ENCODE data around the gene SGPP2. TPM values are rescaled to one million over a fixed set of nuclear protein-coding genes. Genes with fewer than 3 reads are reported as not detected.

SGPP2 gene
- total RNA-seq, 1 experiment from 2014 or later: not detected

GRCh38 chr2:222421626-222422025 is 2.7 kb upstream of the SGPP2 start:
- H2AFZ ChIP-seq (ENCODE audit: low read length): no peak overlapping the region
- H3K9me3 ChIP-seq (ENCODE audit: low read length): no peaks in the 10 kb centered on the region
- no peak for DNase-seq
- H3K4me2 ChIP-seq (ENCODE audit: low read length): no peak overlapping the region
- CTCF ChIA-PET: no interaction called here
- H3K9ac ChIP-seq (ENCODE audit: low read length): no peak overlapping the region
- intact Hi-C loops (cut with micrococcal nuclease): no loop called here
- H3K9me2 ChIP-seq (replicated peaks; ENCODE audit: low read length): no peaks in the 10 kb centered on the region
- no peaks in the 10 kb centered on the region for H3F3A ChIP-seq (ENCODE audit: low read length, unreplicated experiment)
- no TSS peak for BruUV-seq (replicated peaks)
- POLR2A ChIA-PET (ENCODE audit: unreplicated experiment): no interaction called here
- TF ChIP-seq CTCF (conservative IDR thresholded peaks at IDR 0.05; ENCODE audit: low read depth, low read length) (no peak), EZH2phosphoT487 (IDR thresholded peaks at IDR 0.05; ENCODE audit: borderline replicate concordance, low read length) (no peak), EZH2 (IDR thresholded peaks at IDR 0.05; ENCODE audit: low read length, unreplicated experiment) (no peak)
- H3K36me3 ChIP-seq (ENCODE audit: low read depth, low read length): no peaks in the 10 kb centered on the region
- H3K4me1 ChIP-seq (ENCODE audit: insufficient read depth, low read length): no peaks in the 10 kb centered on the region
- no peaks in the 10 kb centered on the region for H3K79me2 ChIP-seq (ENCODE audit: low read length)
- H3K27ac ChIP-seq (ENCODE audit: low read length): no peak overlapping the region
- no peak for ATAC-seq
- H3K4me3 ChIP-seq (ENCODE audit: low read length): no peak overlapping the region
- peaks cover 55% of the 10 kb centered on the region for H3K27me3 ChIP-seq (ENCODE audit: low read length)
- no peaks in the 10 kb centered on the region for H4K20me1 ChIP-seq (ENCODE audit: low read length)

- Histone ChIP-seq H3K79me2 (ENCODE audit: low read length) (no peaks in the 10 kb centered on the region), H3K27me3 (ENCODE audit: low read length) (peaks cover 59% of the 10 kb centered on the region), H3K4me1 (ENCODE audit: insufficient read depth, low read length) (no peaks in the 10 kb centered on the region), H3K27ac (ENCODE audit: low read length) (no peak overlapping the region), H4K20me1 (ENCODE audit: low read length) (no peaks in the 10 kb centered on the region), H3K9me2 (replicated peaks; ENCODE audit: low read length) (no peaks in the 10 kb centered on the region), H3F3A (ENCODE audit: low read length, unreplicated experiment) (no peaks in the 10 kb centered on the region), H3K4me2 (ENCODE audit: low read length) (no peak overlapping the region), H3K9me3 (ENCODE audit: low read length) (no peaks in the 10 kb centered on the region), H3K9ac (ENCODE audit: low read length) (no peak overlapping the region), H2AFZ (ENCODE audit: low read length) (no peak overlapping the region), H3K4me3 (ENCODE audit: low read length) (no peak overlapping the region), H3K36me3 (ENCODE audit: low read depth, low read length) (no peaks in the 10 kb centered on the region)
- ATAC-seq (no peak), DNase-seq (no peak)
- intact Hi-C loops (cut with micrococcal nuclease): no loop called here
- ChIA-PET CTCF (no interaction called here), POLR2A (ENCODE audit: unreplicated experiment) (no interaction called here)
- BruUV-seq (replicated peaks): no TSS peak
- no peak for TF ChIP-seq EZH2 (IDR thresholded peaks at IDR 0.05; ENCODE audit: low read length, unreplicated experiment)
- no peak for TF ChIP-seq CTCF (conservative IDR thresholded peaks at IDR 0.05; ENCODE audit: low read depth, low read length)
- no peak for TF ChIP-seq EZH2phosphoT487 (IDR thresholded peaks at IDR 0.05; ENCODE audit: borderline replicate concordance, low read length)
Observed at GRCh38 chr2:222423186-222423585, 1.2 kb upstream of the SGPP2 start.

- Histone ChIP-seq H4K20me1 (ENCODE audit: low read length) (no peaks in the 10 kb centered on the region), H3K27ac (ENCODE audit: low read length) (no peak overlapping the region), H3K27me3 (ENCODE audit: low read length) (peaks cover 59% of the 10 kb centered on the region), H3K4me3 (ENCODE audit: low read length) (no peak overlapping the region), H3F3A (ENCODE audit: low read length, unreplicated experiment) (no peaks in the 10 kb centered on the region), H3K9me3 (ENCODE audit: low read length) (no peaks in the 10 kb centered on the region), H3K4me2 (ENCODE audit: low read length) (no peak overlapping the region), H3K36me3 (ENCODE audit: low read depth, low read length) (no peaks in the 10 kb centered on the region), H3K9me2 (replicated peaks; ENCODE audit: low read length) (no peaks in the 10 kb centered on the region), H3K79me2 (ENCODE audit: low read length) (no peaks in the 10 kb centered on the region), H3K4me1 (ENCODE audit: insufficient read depth, low read length) (no peaks in the 10 kb centered on the region), H3K9ac (ENCODE audit: low read length) (no peak overlapping the region), H2AFZ (ENCODE audit: low read length) (no peak overlapping the region)
- TF ChIP-seq CTCF (conservative IDR thresholded peaks at IDR 0.05; ENCODE audit: low read depth, low read length) (no peak), EZH2 (IDR thresholded peaks at IDR 0.05; ENCODE audit: low read length, unreplicated experiment) (peak; percentile 57), EZH2phosphoT487 (IDR thresholded peaks at IDR 0.05; ENCODE audit: borderline replicate concordance, low read length) (no peak)
- ATAC-seq: no peak
- CTCF ChIA-PET: no interaction called here
- DNase-seq: no peak
- intact Hi-C loops (cut with micrococcal nuclease): no loop called here
- POLR2A ChIA-PET (ENCODE audit: unreplicated experiment): no interaction called here
- BruUV-seq (replicated peaks): no TSS peak
Observed at GRCh38 chr2:222423632-222424275, 589 bp upstream of the SGPP2 start.

Data from PC-3 (cell line).